GM12878 (cell line): ENCODE results near the gene EIF5A. TPM values are rescaled to one million over a fixed set of nuclear protein-coding genes. Genes with fewer than 3 reads are reported as not detected.

Source experiments
- ATF3 ChIP-seq: IDR thresholded peaks from 2 replicates; pipeline ENCODE4 v1.6.1; 2011; ENCODE audit warnings: low read depth, mild to moderate bottlenecking, low read length, moderate library complexity, borderline replicate concordance; ENCODE audit errors: extremely low read depth
- BCL11A ChIP-seq: IDR thresholded peaks from 2 replicates; pipeline ENCODE4 v1.6.1; 2011; ENCODE audit warnings: low read depth, low read length
- CHD2 ChIP-seq: IDR thresholded peaks from 2 replicates; pipeline ENCODE4 v1.6.1; 2011; ENCODE audit warnings: low read depth, low read length, improper control_type of control experiment, borderline replicate concordance
- CHD4 ChIP-seq: fragments of 200-600 bp; sonication (generic); IDR thresholded peaks from 2 replicates; pipeline ENCODE4 v1.6.1; 2016; ENCODE audit warnings: mild to moderate bottlenecking
- E2F4 ChIP-seq: IDR thresholded peaks from 2 replicates; pipeline ENCODE4 v1.6.1; 2012; ENCODE audit warnings: low read depth, low read length, improper control_type of control experiment
- EGR1 ChIP-seq, 2 experiments: IDR thresholded peaks; 1 replicate in 1 of 2; 2 replicates in 1 of 2; pipeline ENCODE4 v1.6.1; 2011 to 2012; ENCODE audit warnings: low read depth in 2 of 2, low read length in 2 of 2, borderline replicate concordance in 1 of 2, mild to moderate bottlenecking in 1 of 2, moderate library complexity in 1 of 2
- EP300 ChIP-seq, 2 experiments: fragments of 150-350 bp in 1 of 2; IDR thresholded peaks; 2 replicates each; pipeline ENCODE4 v1.6.1; 2011 to 2012; ENCODE audit warnings: low read depth in 2 of 2, low read length in 2 of 2, borderline replicate concordance in 1 of 2, improper control_type of control experiment in 1 of 2, inconsistent platforms in 1 of 2; ENCODE audit not compliant: control insufficient read depth in 1 of 2
- FOXM1 ChIP-seq: IDR thresholded peaks from 2 replicates; pipeline ENCODE4 v1.6.1; 2012; ENCODE audit warnings: low read depth, mild to moderate bottlenecking, inconsistent platforms, low read length, moderate library complexity
- GATAD2B ChIP-seq: fragments of 450-650 bp; conservative IDR thresholded peaks from 2 replicates; pipeline ENCODE4 v1.6.1; 2017; ENCODE audit warnings: low read depth, mild to moderate bottlenecking, moderate library complexity
- HDAC6 ChIP-seq: fragments of 200-600 bp; sonication (generic); IDR thresholded peaks from one replicate; pipeline ENCODE4 v1.8.0; 2017; ENCODE audit warnings: antibody characterized with exemption; ENCODE audit not compliant: unreplicated experiment
- MAX ChIP-seq: IDR thresholded peaks from 2 replicates; pipeline ENCODE4 v1.6.1; 2012; ENCODE audit warnings: low read depth, low read length, improper control_type of control experiment
- MEF2A ChIP-seq: IDR thresholded peaks from 2 replicates; pipeline ENCODE4 v1.6.1; 2011; ENCODE audit warnings: low read depth, mild to moderate bottlenecking, low read length, moderate library complexity; ENCODE audit not compliant: insufficient read depth
- MLLT1 ChIP-seq: fragments of 450-650 bp; IDR thresholded peaks from 2 replicates; pipeline ENCODE4 v1.6.1; 2016; ENCODE audit warnings: mild to moderate bottlenecking
- MTA2 ChIP-seq: fragments of 450-650 bp; IDR thresholded peaks from 2 replicates; pipeline ENCODE4 v1.6.1; 2016; ENCODE audit warnings: low read depth, mild to moderate bottlenecking, moderate library complexity
- MYC ChIP-seq: IDR thresholded peaks from 2 replicates; pipeline ENCODE4 v1.6.1; 2011; ENCODE audit warnings: mild to moderate bottlenecking, low read length, moderate library complexity, inconsistent platforms; ENCODE audit not compliant: insufficient read depth, insufficient replicate concordance, insufficient read length, severe bottlenecking
- NFYB ChIP-seq: IDR thresholded peaks from 2 replicates; pipeline ENCODE4 v1.6.1; 2011; ENCODE audit warnings: low read depth, mild to moderate bottlenecking, low read length, improper control_type of control experiment, moderate library complexity; ENCODE audit not compliant: insufficient read depth
- NRF1 ChIP-seq: conservative IDR thresholded peaks from 2 replicates; pipeline ENCODE4 v1.6.1; 2011; ENCODE audit warnings: mild to moderate bottlenecking, low read depth, low read length, improper control_type of control experiment
- POLR2A ChIP-seq: IDR thresholded peaks from 2 replicates; pipeline ENCODE4 v1.6.1; 2011; ENCODE audit warnings: low read depth, mild to moderate bottlenecking, low read length
- POLR2AphosphoS2 ChIP-seq: IDR thresholded peaks from 2 replicates; pipeline ENCODE4 v1.6.1; 2011; ENCODE audit warnings: low read depth, mild to moderate bottlenecking, low read length, improper control_type of control experiment, moderate library complexity
- RCOR1 ChIP-seq: conservative IDR thresholded peaks from 2 replicates; pipeline ENCODE4 v1.6.1; 2012; ENCODE audit warnings: low read depth, low read length, improper control_type of control experiment
- RFX5 ChIP-seq: IDR thresholded peaks from 2 replicates; pipeline ENCODE4 v1.6.1; 2011; ENCODE audit warnings: low read depth, low read length, improper control_type of control experiment
- SMAD1 ChIP-seq: fragments of 450-650 bp; IDR thresholded peaks from 2 replicates; pipeline ENCODE4 v1.6.1; 2018; ENCODE audit warnings: mild to moderate bottlenecking, low read depth; ENCODE audit not compliant: partially characterized antibody
- SMAD5 ChIP-seq: IDR thresholded peaks from 2 replicates; pipeline ENCODE4 v1.6.1; 2016; ENCODE audit warnings: antibody characterized with exemption, low read depth
- SPI1 ChIP-seq: IDR thresholded peaks from 2 replicates; pipeline ENCODE4 v1.6.1; 2011; ENCODE audit warnings: low read depth, mild to moderate bottlenecking, low read length, moderate library complexity, borderline replicate concordance; ENCODE audit not compliant: insufficient read depth
- SRF ChIP-seq, 2 experiments: IDR thresholded peaks; 2 replicates each; pipeline ENCODE4 v1.6.1; 2011; ENCODE audit warnings: low read depth in 2 of 2, low read length in 2 of 2, mild to moderate bottlenecking in 1 of 2, moderate library complexity in 1 of 2
- SUPT20H ChIP-seq: IDR thresholded peaks from 2 replicates; pipeline ENCODE4 v1.6.1; 2011; ENCODE audit warnings: low read depth, mild to moderate bottlenecking, low read length, moderate library complexity, borderline replicate concordance; ENCODE audit not compliant: control insufficient read depth
- TCF7 ChIP-seq: IDR thresholded peaks from 2 replicates; pipeline ENCODE4 v1.6.1; 2014; ENCODE audit warnings: antibody characterized with exemption, borderline replicate concordance
- ZNF217 ChIP-seq: fragments of 450-650 bp; IDR thresholded peaks from 2 replicates; pipeline ENCODE4 v1.6.1; 2017; ENCODE audit warnings: antibody characterized with exemption, mild to moderate bottlenecking
- polyA plus RNA-seq, 11 experiments: library from polyadenylated mRNA; depleted of rRNA in 4 of 11; unstranded in 6 of 11; stranded (reverse) in 5 of 11; fragments of >200 nt; fragmentation: Nextera tagmentation in 4 of 11; fragmentation: Illumina TruSeq in 1 of 11; extraction: Ambion mirVana in 4 of 11; extraction: Trizol in 1 of 11; gene quantifications; 1 replicate in 1 of 11; 2 replicates in 10 of 11; pipeline versions ENCODE4 v1.2.1 to v1.2.3, GENCODE V29; 2011 to 2016; ENCODE audit warnings: inconsistent platforms in 2 of 11, missing spikeins in 2 of 11, low read depth in 1 of 11
- total RNA-seq, 4 experiments: library from RNA; depleted of rRNA in 3 of 4; stranded (reverse); fragments of >200 nt in 3 of 4; fragmentation: Illumina TruSeq in 1 of 4; extraction: Trizol in 1 of 4; gene quantifications; 2 replicates each; pipeline versions ENCODE4 v1.2.1 to v1.2.3, GENCODE V29; 2013 to 2021

EIF5A gene
- total and polyA plus RNA-seq, 10 of the 15 experiments (the other 5 are each of a cell fraction or from before 2014, with no cell fraction given), result 26.5 to 1,792 (median 944) TPM

GRCh38 chr17:7329374-7329996 is 22.1 kb downstream of the EIF5A start (continued):
- TF ChIP-seq MAX, result 0 out of 2 replicates have a peak, but pooled peaks have one; percentile 14
- peak; percentile 35; the same call in 1 of the 2 replicates for TF ChIP-seq SMAD5
- 0 out of 2 replicates have a peak, but pooled peaks have one; percentile 22 for TF ChIP-seq MTA2
- TF ChIP-seq SRF (IDR thresholded peaks at IDR 0.05; ENCODE audit: low read depth in 2 of 2, low read length in 2 of 2), result no peak
- TF ChIP-seq EGR1 (IDR thresholded peaks at IDR 0.05; ENCODE audit: borderline replicate concordance in 1 of 2, low read depth in 2 of 2, low read length in 2 of 2), result peak in 1 of 2 experiments; percentile 52; a peak in 2 of 3 replicates
- TF ChIP-seq POLR2A, result peak; percentile 77
- peak; percentile 86 for TF ChIP-seq ATF3
- 0 out of 2 replicates have a peak, but pooled peaks have one; percentile 11 for TF ChIP-seq RFX5
- no peak for TF ChIP-seq ZNF217
- TF ChIP-seq SMAD1, result no peak
- TF ChIP-seq NFYB, result no peak; the same call in 1 of the 2 replicates
- TF ChIP-seq RCOR1, result no peak
- TF ChIP-seq FOXM1, result no peak
- TF ChIP-seq EP300 (IDR thresholded peaks at IDR 0.05; ENCODE audit: borderline replicate concordance in 1 of 2, control insufficient read depth in 1 of 2, low read depth in 2 of 2, low read length in 2 of 2), result 0 out of 4 replicates have a peak, but pooled peaks of 1 of the 2 experiments have one; percentile 25
- TF ChIP-seq NRF1, result no peak
- peak; percentile 33; the same call in 1 of the 2 replicates for TF ChIP-seq E2F4
- peak; percentile 78 for TF ChIP-seq MYC
- peak; percentile 39; the same call in 1 of the 2 replicates for TF ChIP-seq SPI1
- peak; percentile 69; the same call in 1 of the 2 replicates for TF ChIP-seq POLR2AphosphoS2
- peak; percentile 35; the same call in 1 of the 2 replicates for TF ChIP-seq CHD2
- peak; percentile 65; the same call in 1 of the 2 replicates for TF ChIP-seq GATAD2B
- TF ChIP-seq TCF7, result no peak
- no peak for TF ChIP-seq SUPT20H
- no peak for TF ChIP-seq MEF2A
- TF ChIP-seq HDAC6, result no peak
- TF ChIP-seq BCL11A, result no peak
- no peak for TF ChIP-seq MLLT1
- no peak for TF ChIP-seq CHD4
